Measurements from ENCODE around the gene ZFHX3.

ZFHX3 gene

GRCh38 chr16:72832621-72833248 lies 215.2 kb downstream of the ZFHX3 start:
- peak; percentile 56 to 68 for DNase-seq (ENCODE audit: low read depth in 2 of 2)

GRCh38 chr16:72829846-72830775 lies 217.8 kb downstream of the ZFHX3 start:
- DNase-seq (ENCODE audit: low read depth in 2 of 2) = no peak

- DNase-seq (ENCODE audit: low read depth in 2 of 2) = no peak
Observed at GRCh38 chr16:72827866-72828265, 220.1 kb downstream of the ZFHX3 start.

GRCh38 chr16:72825912-72826621 lies 221.9 kb downstream of the ZFHX3 start:
- no peak for DNase-seq (ENCODE audit: low read depth in 2 of 2)

GRCh38 chr16:72824761-72825160 lies 223.2 kb downstream of the ZFHX3 start:
- no peak for DNase-seq (ENCODE audit: low read depth in 2 of 2)

- DNase-seq (ENCODE audit: low read depth in 2 of 2) = no peak
Observed at GRCh38 chr16:72824027-72824426, 223.9 kb downstream of the ZFHX3 start.

- no peak for DNase-seq (ENCODE audit: low read depth in 2 of 2)
Observed at GRCh38 chr16:72821185-72821950, 226.6 kb downstream of the ZFHX3 start.

GRCh38 chr16:72819345-72819744 lies 228.6 kb downstream of the ZFHX3 start:
- DNase-seq (ENCODE audit: low read depth in 2 of 2) = no peak

GRCh38 chr16:72818236-72818845 lies 229.6 kb downstream of the ZFHX3 start:
- no peak for DNase-seq (ENCODE audit: low read depth in 2 of 2)

GRCh38 chr16:72815348-72816318 lies 232.3 kb downstream of the ZFHX3 start:
- DNase-seq (ENCODE audit: low read depth in 2 of 2) = no peak

- DNase-seq (ENCODE audit: low read depth in 2 of 2) = no peak
Observed at GRCh38 chr16:72814226-72814625, 233.7 kb downstream of the ZFHX3 start.

GRCh38 chr16:72812672-72813071 lies 235.3 kb downstream of the ZFHX3 start:
- DNase-seq (ENCODE audit: low read depth in 2 of 2) = no peak

GRCh38 chr16:72811876-72812275 lies 236.1 kb downstream of the ZFHX3 start:
- no peak for DNase-seq (ENCODE audit: low read depth in 2 of 2)

- no peak for DNase-seq (ENCODE audit: low read depth in 2 of 2)
Observed at GRCh38 chr16:72811188-72811720, 236.7 kb downstream of the ZFHX3 start.

- DNase-seq (ENCODE audit: low read depth in 2 of 2) = no peak
Observed at GRCh38 chr16:72810480-72810879, 237.4 kb downstream of the ZFHX3 start.

GRCh38 chr16:72809446-72809845 lies 238.5 kb downstream of the ZFHX3 start:
- no peak for DNase-seq (ENCODE audit: low read depth in 2 of 2)

GRCh38 chr16:72808754-72809153 lies 239.2 kb downstream of the ZFHX3 start:
- no peak for DNase-seq (ENCODE audit: low read depth in 2 of 2)

- DNase-seq (ENCODE audit: low read depth in 2 of 2) = no peak
Observed at GRCh38 chr16:72807245-72807644, 240.7 kb downstream of the ZFHX3 start.

GRCh38 chr16:72805486-72805885 lies 242.4 kb downstream of the ZFHX3 start:
- DNase-seq (ENCODE audit: low read depth in 2 of 2) = no peak
